Neural crest cell (in vitro differentiated cells): ENCODE measurements around the gene KIF3A. TPM values are rescaled to one million over a fixed set of nuclear protein-coding genes. Genes with fewer than 3 reads are reported as not detected.

Experiments
- DNase-seq: peaks from one replicate; pipeline ENCODE4 v3.0.0; 2021; ENCODE audit warnings: low read depth, mixed read lengths, low spot score
- H3K27ac Mint-ChIP-seq: one replicate; pipeline ENCODE4 v1.8.0; 2021; ENCODE audit warnings: mild to moderate bottlenecking, mixed read lengths; ENCODE audit not compliant: unreplicated experiment
- H3K27me3 Mint-ChIP-seq: 2 replicates; pipeline ENCODE4 v1.8.0; 2021; ENCODE audit warnings: low read depth, mild to moderate bottlenecking, mixed read lengths
- H3K36me3 Mint-ChIP-seq: 2 replicates; pipeline ENCODE4 v1.8.0; 2021; ENCODE audit warnings: low read depth, mild to moderate bottlenecking, mixed read lengths
- H3K4me1 Mint-ChIP-seq: 2 replicates; pipeline ENCODE4 v1.8.0; 2021; ENCODE audit warnings: mixed read lengths
- H3K4me3 Mint-ChIP-seq: one replicate; pipeline ENCODE4 v1.8.0; 2021; ENCODE audit warnings: mild to moderate bottlenecking, mixed read lengths
- H3K9me3 Mint-ChIP-seq: 2 replicates; pipeline ENCODE4 v1.8.0; 2021; ENCODE audit warnings: mixed read lengths
- CTCF ChIP-seq: fragments of 200-600 bp; sonication (generic); conservative IDR thresholded peaks from 2 replicates; pipeline ENCODE4 v1.5.0; 2021; ENCODE audit warnings: antibody characterized with exemption, mild to moderate bottlenecking
- total RNA-seq: library from RNA; stranded (reverse); gene quantifications from 2 replicates; pipeline ENCODE4 v1.2.1, GENCODE V29; 2021

The KIF3A gene
- total RNA-seq, 1 donor from 2014 or later, result 23.8 TPM

- no peaks in the 10 kb centered on the region for H3K9me3 Mint-ChIP-seq
- no peak for TF ChIP-seq CTCF
- no peak overlapping the region for H3K4me3 Mint-ChIP-seq
- H3K27ac Mint-ChIP-seq, result no peak overlapping the region
- no peaks in the 10 kb centered on the region for H3K36me3 Mint-ChIP-seq
- no peak for DNase-seq
- H3K27me3 Mint-ChIP-seq, result no peaks in the 10 kb centered on the region
- no peaks in the 10 kb centered on the region for H3K4me1 Mint-ChIP-seq
Measured at GRCh38 chr5:132765311-132766019, 28.1 kb upstream of the KIF3A start.

- Mint-ChIP-seq H3K9me3 (no peaks in the 10 kb centered on the region), H3K4me3 (no peak overlapping the region), H3K27me3 (no peaks in the 10 kb centered on the region), H3K4me1 (no peaks in the 10 kb centered on the region), H3K36me3 (no peaks in the 10 kb centered on the region), H3K27ac (no peak overlapping the region)
- DNase-seq, result no peak
- no peak for TF ChIP-seq CTCF
Measured at GRCh38 chr5:132764671-132765238, 27.4 kb upstream of the KIF3A start.

- no peak for TF ChIP-seq CTCF
- no peaks in the 10 kb centered on the region for H3K4me1 Mint-ChIP-seq
- no peak for DNase-seq
Measured at GRCh38 chr5:132764051-132764450, 26.7 kb upstream of the KIF3A start.

GRCh38 chr5:132763181-132764036, 26.1 kb upstream of the KIF3A start:
- Mint-ChIP-seq H3K4me3 (no peak overlapping the region), H3K4me1 (no peaks in the 10 kb centered on the region), H3K27me3 (no peaks in the 10 kb centered on the region), H3K27ac (peak overlapping the region; percentile 47), H3K9me3 (no peaks in the 10 kb centered on the region), H3K36me3 (no peaks in the 10 kb centered on the region)
- TF ChIP-seq CTCF, result no peak
- DNase-seq, result no peak

More at GRCh38 chr5:132764051-132764450, 26.7 kb upstream of the KIF3A start:
- Mint-ChIP-seq H3K27me3 (no peaks in the 10 kb centered on the region), H3K36me3 (no peaks in the 10 kb centered on the region), H3K27ac (peak overlapping the region; percentile 24), H3K4me3 (no peak overlapping the region), H3K9me3 (no peaks in the 10 kb centered on the region)

GRCh38 chr5:132762246-132763000, 25.1 kb upstream of the KIF3A start:
- H3K36me3 Mint-ChIP-seq, result no peaks in the 10 kb centered on the region
- H3K4me3 Mint-ChIP-seq, result no peak overlapping the region
- no peak for TF ChIP-seq CTCF
- no peaks in the 10 kb centered on the region for H3K4me1 Mint-ChIP-seq
- no peak overlapping the region for H3K27ac Mint-ChIP-seq
- H3K27me3 Mint-ChIP-seq, result no peaks in the 10 kb centered on the region
- no peak for DNase-seq
- no peaks in the 10 kb centered on the region for H3K9me3 Mint-ChIP-seq
